K562 (cell line): ENCODE results near the gene LSM6.

Source experiments
- ELK1 ChIP-seq: sonication (generic); formaldehyde crosslinking; IDR thresholded peaks from 2 replicates; pipeline ENCODE4 v1.8.1; 2022; ENCODE audit warnings: missing genetic modification reagents
- NR0B1 ChIP-seq: fragments of 450-650 bp; IDR thresholded peaks from one replicate; pipeline ENCODE4 v1.6.1; 2018; ENCODE audit warnings: mild to moderate bottlenecking, moderate library complexity; ENCODE audit not compliant: partially characterized antibody
- ZNF253 ChIP-seq: fragments of 250-450 bp; sonication (Bioruptor Pico); conservative IDR thresholded peaks from 2 replicates; pipeline ENCODE4 v1.6.1; 2021; ENCODE audit warnings: mild to moderate bottlenecking
- ZNF518B ChIP-seq: fragments of 250-450 bp; sonication (Bioruptor Pico); IDR thresholded peaks from 2 replicates; pipeline ENCODE4 v1.5.0; 2021; ENCODE audit warnings: mild to moderate bottlenecking, moderate library complexity

- no peak for TF ChIP-seq ELK1 (CRISPR knock-in tag)
- TF ChIP-seq NR0B1 = no peak
- TF ChIP-seq ZNF518B (CRISPR knock-in tag) = no peak
- no peak for TF ChIP-seq ZNF253 (CRISPR knock-in tag)
Measured at GRCh38 chr4:146238107-146238506, 62.6 kb downstream of the LSM6 start.
